WTC11 (cell line): ENCODE data around the gene DNASE2B. TPM values are rescaled to one million over a fixed set of nuclear protein-coding genes. Genes with fewer than 3 reads are reported as not detected.

Experiments used
- ATAC-seq: fragments of 200-7000 bp; cut with Tn5 transposase; 2 replicates; pipeline ENCODE4 v1.10.0; 2021; ENCODE audit warnings: mild to moderate bottlenecking, moderate library complexity
- CTCF ChIA-PET: fragments of 300-600 bp; sonication (Branson Sonifier 250); formaldehyde crosslinking; loops from one replicate; lab custom pipeline; 2021; ENCODE audit warnings: antibody characterized with exemption; lab: Charles Lee
- POLR2A ChIA-PET: fragments of 350-600 bp; sonication (Branson Sonifier 250); formaldehyde crosslinking; loops from one replicate; lab custom pipeline; 2021; ENCODE audit warnings: antibody characterized with exemption; lab: Charles Lee
- DNase-seq: peaks from one replicate; pipeline ENCODE4 v3.0.0; 2021; ENCODE audit warnings: low spot score
- H3K27ac Mint-ChIP-seq: 2 replicates; pipeline ENCODE4 v1.8.0; 2021; ENCODE audit warnings: mixed read lengths
- H3K27me3 Mint-ChIP-seq: 2 replicates; pipeline ENCODE4 v1.8.0; 2021; ENCODE audit warnings: low read depth, mild to moderate bottlenecking, moderate library complexity, mixed read lengths
- H3K36me3 Mint-ChIP-seq: 2 replicates; pipeline ENCODE4 v1.8.0; 2021; ENCODE audit warnings: mixed read lengths
- H3K4me1 Mint-ChIP-seq: 2 replicates; pipeline ENCODE4 v1.8.0; 2022; ENCODE audit warnings: mixed read lengths
- H3K4me3 Mint-ChIP-seq: 2 replicates; pipeline ENCODE4 v1.8.0; 2021; ENCODE audit warnings: mild to moderate bottlenecking, moderate library complexity, mixed read lengths
- H3K9me3 Mint-ChIP-seq: 2 replicates; pipeline ENCODE4 v1.8.0; 2021; ENCODE audit warnings: mixed read lengths
- CREM ChIP-seq: sonication (generic); formaldehyde crosslinking; IDR thresholded peaks from 2 replicates; pipeline ENCODE4 v1.8.1; 2022; ENCODE audit warnings: mild to moderate bottlenecking, missing genetic modification reagents, moderate library complexity
- EMX1 ChIP-seq: fragments of 250-450 bp; sonication (Bioruptor Pico); IDR thresholded peaks from 2 replicates; pipeline ENCODE4 v1.8.0; 2021; ENCODE audit warnings: mild to moderate bottlenecking
- FOXK1 ChIP-seq: sonication (generic); formaldehyde crosslinking; IDR thresholded peaks from 2 replicates; pipeline ENCODE4 v1.8.0; 2022; ENCODE audit warnings: mild to moderate bottlenecking, moderate library complexity, missing genetic modification reagents
- GRHL2 ChIP-seq: fragments of 250-450 bp; sonication (Bioruptor Pico); IDR thresholded peaks from 2 replicates; pipeline ENCODE4 v1.8.0; 2022; ENCODE audit warnings: mild to moderate bottlenecking, moderate library complexity; ENCODE audit not compliant: insufficient replicate concordance, severe bottlenecking
- MYBL2 ChIP-seq: sonication (generic); formaldehyde crosslinking; IDR thresholded peaks from 2 replicates; pipeline ENCODE4 v1.8.1; 2023; ENCODE audit warnings: mild to moderate bottlenecking, moderate library complexity, missing genetic modification reagents
- OVOL2 ChIP-seq: fragments of 250-450 bp; sonication (Bioruptor Pico); IDR thresholded peaks from 2 replicates; pipeline ENCODE4 v1.9.0; 2021; ENCODE audit warnings: mild to moderate bottlenecking, borderline replicate concordance
- PRRX2 ChIP-seq: fragments of 250-450 bp; sonication (Bioruptor Pico); IDR thresholded peaks from 2 replicates; pipeline ENCODE4 v1.8.0; 2021; ENCODE audit warnings: mild to moderate bottlenecking
- SOX15 ChIP-seq: fragments of 250-450 bp; sonication (Bioruptor Pico); IDR thresholded peaks from 2 replicates; pipeline ENCODE4 v1.9.0; 2021; ENCODE audit warnings: mild to moderate bottlenecking
- TEAD1 ChIP-seq: sonication (generic); formaldehyde crosslinking; IDR thresholded peaks from 2 replicates; pipeline ENCODE4 v1.8.0; 2022; ENCODE audit warnings: mild to moderate bottlenecking, missing genetic modification reagents
- ZNF138 ChIP-seq: sonication (generic); formaldehyde crosslinking; conservative IDR thresholded peaks from 2 replicates; pipeline ENCODE4 v1.8.1; 2022; ENCODE audit warnings: mild to moderate bottlenecking, moderate library complexity, missing genetic modification reagents
- ZNF219 ChIP-seq: sonication (generic); formaldehyde crosslinking; IDR thresholded peaks from 2 replicates; pipeline ENCODE4 v1.8.0; 2023; ENCODE audit warnings: missing genetic modification reagents, mild to moderate bottlenecking, borderline replicate concordance
- ZNF263 ChIP-seq: sonication (generic); formaldehyde crosslinking; IDR thresholded peaks from 2 replicates; pipeline ENCODE4 v1.8.1; 2022; ENCODE audit warnings: low read depth, mild to moderate bottlenecking, moderate library complexity, missing genetic modification reagents
- total RNA-seq: library from RNA; stranded (reverse); gene quantifications from 3 replicates; pipeline ENCODE4 v1.2.3, GENCODE V29; 2021
- TF ChIP-seq, protein P1 (sequence below): sonication (generic); formaldehyde crosslinking; IDR thresholded peaks from 2 replicates; pipeline ENCODE4 v1.8.1; 2022; ENCODE audit warnings: missing genetic modification reagents, borderline replicate concordance
- TF ChIP-seq, protein P2 (sequence below): sonication (generic); formaldehyde crosslinking; IDR thresholded peaks from 2 replicates; pipeline ENCODE4 v1.8.0; 2022; ENCODE audit warnings: mild to moderate bottlenecking, missing genetic modification reagents
- TF ChIP-seq, protein P3 (sequence below): sonication (generic); formaldehyde crosslinking; conservative IDR thresholded peaks from 2 replicates; pipeline ENCODE4 v1.8.1; 2022; ENCODE audit warnings: mild to moderate bottlenecking, missing genetic modification reagents
- TF ChIP-seq, protein P4 (sequence below): sonication (generic); formaldehyde crosslinking; IDR thresholded peaks from 2 replicates; pipeline ENCODE4 v1.8.0; 2022; ENCODE audit warnings: mild to moderate bottlenecking, missing genetic modification reagents
- TF ChIP-seq, protein P5 (sequence below): sonication (generic); formaldehyde crosslinking; IDR thresholded peaks from 2 replicates; pipeline ENCODE4 v1.8.1; 2023; ENCODE audit warnings: mild to moderate bottlenecking, missing genetic modification reagents, moderate library complexity
- TF ChIP-seq, protein P6 (sequence below): sonication (generic); formaldehyde crosslinking; IDR thresholded peaks from 2 replicates; pipeline ENCODE4 v1.8.1; 2023; ENCODE audit warnings: mild to moderate bottlenecking, missing genetic modification reagents
- TF ChIP-seq, protein P7 (sequence below): sonication (generic); formaldehyde crosslinking; conservative IDR thresholded peaks from 2 replicates; pipeline ENCODE4 v1.8.1; 2023; ENCODE audit warnings: mild to moderate bottlenecking, low read depth, missing genetic modification reagents, moderate library complexity
- TF ChIP-seq, protein P8 (sequence below): fragments of 250-450 bp; sonication (Bioruptor Pico); IDR thresholded peaks from 2 replicates; pipeline ENCODE4 v2.1.2; 2022; ENCODE audit warnings: mild to moderate bottlenecking, moderate library complexity
- TF ChIP-seq, protein P9 (sequence below): sonication (generic); formaldehyde crosslinking; IDR thresholded peaks from 2 replicates; pipeline ENCODE4 v1.8.1; 2022; ENCODE audit warnings: mild to moderate bottlenecking, moderate library complexity, missing genetic modification reagents

The DNASE2B gene
- total RNA-seq, 1 experiment from 2014 or later: 0.15 TPM

DNA sequence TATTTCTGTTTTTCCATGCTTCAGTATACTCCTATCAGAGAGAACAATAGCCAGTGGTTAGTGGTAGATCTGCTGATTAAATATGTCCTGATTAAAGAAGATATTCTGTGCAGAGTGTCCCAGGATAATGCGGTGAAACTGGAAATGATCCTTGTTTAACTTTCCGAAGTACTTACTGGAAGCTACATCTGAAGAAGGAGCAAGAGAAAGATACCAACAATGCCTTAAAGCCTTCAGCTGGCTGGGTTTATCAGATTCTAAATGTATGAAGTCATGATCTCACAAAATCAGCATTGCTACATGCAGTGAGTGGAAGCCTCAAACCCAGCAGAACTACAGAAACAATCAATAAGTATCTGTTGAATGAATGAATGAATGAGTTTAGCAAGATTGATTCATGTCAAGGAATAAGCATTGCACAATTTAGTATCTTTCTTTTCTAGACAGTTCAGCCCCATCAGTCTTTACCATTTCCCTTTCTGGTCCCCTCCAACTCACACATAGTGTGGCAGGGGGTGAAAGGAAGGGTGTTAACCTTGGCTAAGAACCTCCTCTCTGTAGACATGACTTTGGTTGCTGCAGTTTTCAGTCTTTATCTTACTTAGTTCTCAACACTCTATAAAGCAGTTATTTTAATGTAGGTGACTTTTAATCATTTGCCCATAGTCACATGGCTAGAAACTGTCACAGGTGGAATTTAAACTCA is 24.7 kb upstream of the DNASE2B start:
- H3K27me3 Mint-ChIP-seq: no peaks in the 10 kb centered on the region
- H3K9me3 Mint-ChIP-seq: no peaks in the 10 kb centered on the region; the same call in 1 of the 2 replicates
- ChIA-PET CTCF (no interaction called here), POLR2A (no interaction called here)
- H3K4me3 Mint-ChIP-seq: no peak overlapping the region
- H3K4me1 Mint-ChIP-seq: no peaks in the 10 kb centered on the region
- ATAC-seq (no peak), DNase-seq (no peak)
- no peak overlapping the region for H3K27ac Mint-ChIP-seq
- no peak for TF ChIP-seq PRRX2 (CRISPR knock-in tag)
- TF ChIP-seq, protein P1, sequence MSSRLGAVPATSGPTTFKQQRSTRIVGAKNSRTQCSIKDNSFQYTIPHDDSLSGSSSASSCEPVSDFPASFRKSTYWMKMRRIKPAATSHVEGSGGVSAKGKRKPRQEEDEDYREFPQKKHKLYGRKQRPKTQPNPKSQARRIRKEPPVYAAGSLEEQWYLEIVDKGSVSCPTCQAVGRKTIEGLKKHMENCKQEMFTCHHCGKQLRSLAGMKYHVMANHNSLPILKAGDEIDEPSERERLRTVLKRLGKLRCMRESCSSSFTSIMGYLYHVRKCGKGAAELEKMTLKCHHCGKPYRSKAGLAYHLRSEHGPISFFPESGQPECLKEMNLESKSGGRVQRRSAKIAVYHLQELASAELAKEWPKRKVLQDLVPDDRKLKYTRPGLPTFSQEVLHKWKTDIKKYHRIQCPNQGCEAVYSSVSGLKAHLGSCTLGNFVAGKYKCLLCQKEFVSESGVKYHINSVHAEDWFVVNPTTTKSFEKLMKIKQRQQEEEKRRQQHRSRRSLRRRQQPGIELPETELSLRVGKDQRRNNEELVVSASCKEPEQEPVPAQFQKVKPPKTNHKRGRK (CRISPR knock-in tag): no peak
- TF ChIP-seq, protein P2, sequence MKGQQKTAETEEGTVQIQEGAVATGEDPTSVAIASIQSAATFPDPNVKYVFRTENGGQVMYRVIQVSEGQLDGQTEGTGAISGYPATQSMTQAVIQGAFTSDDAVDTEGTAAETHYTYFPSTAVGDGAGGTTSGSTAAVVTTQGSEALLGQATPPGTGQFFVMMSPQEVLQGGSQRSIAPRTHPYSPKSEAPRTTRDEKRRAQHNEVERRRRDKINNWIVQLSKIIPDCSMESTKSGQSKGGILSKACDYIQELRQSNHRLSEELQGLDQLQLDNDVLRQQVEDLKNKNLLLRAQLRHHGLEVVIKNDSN (CRISPR knock-in tag): no peak
- no peak for TF ChIP-seq EMX1
- TF ChIP-seq GRHL2: no peak
- TF ChIP-seq OVOL2 (CRISPR knock-in tag): no peak
- TF ChIP-seq, protein P3, sequence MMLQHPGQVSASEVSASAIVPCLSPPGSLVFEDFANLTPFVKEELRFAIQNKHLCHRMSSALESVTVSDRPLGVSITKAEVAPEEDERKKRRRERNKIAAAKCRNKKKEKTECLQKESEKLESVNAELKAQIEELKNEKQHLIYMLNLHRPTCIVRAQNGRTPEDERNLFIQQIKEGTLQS (CRISPR knock-in tag): no peak
- no peaks in the 10 kb centered on the region for H3K36me3 Mint-ChIP-seq

DNA sequence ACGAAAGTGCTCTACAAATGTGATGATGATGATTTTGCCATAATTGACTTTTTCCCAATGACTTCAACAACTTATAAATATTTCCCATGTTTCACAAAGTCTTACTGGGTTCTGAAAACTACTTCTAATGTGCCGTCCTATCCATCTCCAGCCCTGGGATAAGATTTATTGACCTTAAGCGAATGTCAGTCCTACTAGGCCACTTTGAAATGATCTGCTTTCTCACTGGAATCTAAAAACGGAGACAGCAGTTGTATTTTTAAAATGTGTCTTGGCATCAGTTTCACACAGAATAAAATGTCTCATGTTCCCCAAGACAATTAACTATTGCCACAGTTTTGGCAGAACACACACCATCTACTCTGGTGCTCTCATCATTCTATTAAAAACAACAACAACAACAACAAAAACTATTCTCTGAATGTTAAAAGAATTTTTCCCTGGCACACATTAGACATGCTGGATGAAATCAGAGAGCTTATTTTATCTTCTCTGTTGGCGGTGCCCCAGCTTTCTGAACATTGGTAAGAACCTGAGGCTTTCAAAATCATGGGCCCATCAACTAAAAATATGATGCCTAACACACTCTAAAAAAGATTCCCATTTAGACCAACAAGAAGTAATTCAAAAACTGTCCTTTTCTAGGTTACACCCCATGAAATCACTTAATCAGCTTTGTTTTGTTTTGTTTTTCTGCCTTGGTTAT is 23.1 kb upstream of the DNASE2B start:
- ChIA-PET CTCF (no interaction called here), POLR2A (no interaction called here)
- H3K27ac Mint-ChIP-seq: no peak overlapping the region
- no peaks in the 10 kb centered on the region for H3K27me3 Mint-ChIP-seq
- H3K4me3 Mint-ChIP-seq: no peak overlapping the region
- H3K36me3 Mint-ChIP-seq: no peaks in the 10 kb centered on the region
- no peaks in the 10 kb centered on the region for H3K4me1 Mint-ChIP-seq
- H3K9me3 Mint-ChIP-seq: no peaks in the 10 kb centered on the region; the same call in 1 of the 2 replicates
- no peak for DNase-seq
- no peak for ATAC-seq
- TF ChIP-seq, protein P4, sequence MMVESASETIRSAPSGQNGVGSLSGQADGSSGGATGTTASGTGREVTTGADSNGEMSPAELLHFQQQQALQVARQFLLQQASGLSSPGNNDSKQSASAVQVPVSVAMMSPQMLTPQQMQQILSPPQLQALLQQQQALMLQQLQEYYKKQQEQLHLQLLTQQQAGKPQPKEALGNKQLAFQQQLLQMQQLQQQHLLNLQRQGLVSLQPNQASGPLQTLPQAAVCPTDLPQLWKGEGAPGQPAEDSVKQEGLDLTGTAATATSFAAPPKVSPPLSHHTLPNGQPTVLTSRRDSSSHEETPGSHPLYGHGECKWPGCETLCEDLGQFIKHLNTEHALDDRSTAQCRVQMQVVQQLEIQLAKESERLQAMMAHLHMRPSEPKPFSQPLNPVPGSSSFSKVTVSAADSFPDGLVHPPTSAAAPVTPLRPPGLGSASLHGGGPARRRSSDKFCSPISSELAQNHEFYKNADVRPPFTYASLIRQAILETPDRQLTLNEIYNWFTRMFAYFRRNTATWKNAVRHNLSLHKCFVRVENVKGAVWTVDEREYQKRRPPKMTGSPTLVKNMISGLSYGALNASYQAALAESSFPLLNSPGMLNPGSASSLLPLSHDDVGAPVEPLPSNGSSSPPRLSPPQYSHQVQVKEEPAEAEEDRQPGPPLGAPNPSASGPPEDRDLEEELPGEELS (CRISPR knock-in tag): no peak
- TF ChIP-seq ZNF263: no peak
- TF ChIP-seq TEAD1 (CRISPR knock-in tag): no peak
- no peak for TF ChIP-seq CREM (CRISPR knock-in tag)
- TF ChIP-seq, protein P5, sequence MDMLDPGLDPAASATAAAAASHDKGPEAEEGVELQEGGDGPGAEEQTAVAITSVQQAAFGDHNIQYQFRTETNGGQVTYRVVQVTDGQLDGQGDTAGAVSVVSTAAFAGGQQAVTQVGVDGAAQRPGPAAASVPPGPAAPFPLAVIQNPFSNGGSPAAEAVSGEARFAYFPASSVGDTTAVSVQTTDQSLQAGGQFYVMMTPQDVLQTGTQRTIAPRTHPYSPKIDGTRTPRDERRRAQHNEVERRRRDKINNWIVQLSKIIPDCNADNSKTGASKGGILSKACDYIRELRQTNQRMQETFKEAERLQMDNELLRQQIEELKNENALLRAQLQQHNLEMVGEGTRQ (CRISPR knock-in tag): no peak
- no peak for TF ChIP-seq SOX15
- TF ChIP-seq, protein P6, sequence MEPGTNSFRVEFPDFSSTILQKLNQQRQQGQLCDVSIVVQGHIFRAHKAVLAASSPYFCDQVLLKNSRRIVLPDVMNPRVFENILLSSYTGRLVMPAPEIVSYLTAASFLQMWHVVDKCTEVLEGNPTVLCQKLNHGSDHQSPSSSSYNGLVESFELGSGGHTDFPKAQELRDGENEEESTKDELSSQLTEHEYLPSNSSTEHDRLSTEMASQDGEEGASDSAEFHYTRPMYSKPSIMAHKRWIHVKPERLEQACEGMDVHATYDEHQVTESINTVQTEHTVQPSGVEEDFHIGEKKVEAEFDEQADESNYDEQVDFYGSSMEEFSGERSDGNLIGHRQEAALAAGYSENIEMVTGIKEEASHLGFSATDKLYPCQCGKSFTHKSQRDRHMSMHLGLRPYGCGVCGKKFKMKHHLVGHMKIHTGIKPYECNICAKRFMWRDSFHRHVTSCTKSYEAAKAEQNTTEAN (CRISPR knock-in tag): no peak
- no peak for TF ChIP-seq FOXK1 (CRISPR knock-in tag)
- no peak for TF ChIP-seq MYBL2
- TF ChIP-seq, protein P7, sequence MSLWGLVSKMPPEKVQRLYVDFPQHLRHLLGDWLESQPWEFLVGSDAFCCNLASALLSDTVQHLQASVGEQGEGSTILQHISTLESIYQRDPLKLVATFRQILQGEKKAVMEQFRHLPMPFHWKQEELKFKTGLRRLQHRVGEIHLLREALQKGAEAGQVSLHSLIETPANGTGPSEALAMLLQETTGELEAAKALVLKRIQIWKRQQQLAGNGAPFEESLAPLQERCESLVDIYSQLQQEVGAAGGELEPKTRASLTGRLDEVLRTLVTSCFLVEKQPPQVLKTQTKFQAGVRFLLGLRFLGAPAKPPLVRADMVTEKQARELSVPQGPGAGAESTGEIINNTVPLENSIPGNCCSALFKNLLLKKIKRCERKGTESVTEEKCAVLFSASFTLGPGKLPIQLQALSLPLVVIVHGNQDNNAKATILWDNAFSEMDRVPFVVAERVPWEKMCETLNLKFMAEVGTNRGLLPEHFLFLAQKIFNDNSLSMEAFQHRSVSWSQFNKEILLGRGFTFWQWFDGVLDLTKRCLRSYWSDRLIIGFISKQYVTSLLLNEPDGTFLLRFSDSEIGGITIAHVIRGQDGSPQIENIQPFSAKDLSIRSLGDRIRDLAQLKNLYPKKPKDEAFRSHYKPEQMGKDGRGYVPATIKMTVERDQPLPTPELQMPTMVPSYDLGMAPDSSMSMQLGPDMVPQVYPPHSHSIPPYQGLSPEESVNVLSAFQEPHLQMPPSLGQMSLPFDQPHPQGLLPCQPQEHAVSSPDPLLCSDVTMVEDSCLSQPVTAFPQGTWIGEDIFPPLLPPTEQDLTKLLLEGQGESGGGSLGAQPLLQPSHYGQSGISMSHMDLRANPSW (CRISPR knock-in tag): no peak
- TF ChIP-seq ZNF138 (CRISPR knock-in tag): no peak
- TF ChIP-seq, protein P8, sequence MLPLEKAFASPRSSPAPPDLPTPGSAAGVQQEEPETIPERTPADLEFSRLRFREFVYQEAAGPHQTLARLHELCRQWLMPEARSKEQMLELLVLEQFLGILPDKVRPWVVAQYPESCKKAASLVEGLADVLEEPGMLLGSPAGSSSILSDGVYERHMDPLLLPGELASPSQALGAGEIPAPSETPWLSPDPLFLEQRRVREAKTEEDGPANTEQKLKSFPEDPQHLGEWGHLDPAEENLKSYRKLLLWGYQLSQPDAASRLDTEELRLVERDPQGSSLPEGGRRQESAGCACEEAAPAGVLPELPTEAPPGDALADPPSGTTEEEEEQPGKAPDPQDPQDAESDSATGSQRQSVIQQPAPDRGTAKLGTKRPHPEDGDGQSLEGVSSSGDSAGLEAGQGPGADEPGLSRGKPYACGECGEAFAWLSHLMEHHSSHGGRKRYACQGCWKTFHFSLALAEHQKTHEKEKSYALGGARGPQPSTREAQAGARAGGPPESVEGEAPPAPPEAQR (CRISPR knock-in tag): no peak
- no peak for TF ChIP-seq ZNF219 (CRISPR knock-in tag)
- TF ChIP-seq, protein P9, sequence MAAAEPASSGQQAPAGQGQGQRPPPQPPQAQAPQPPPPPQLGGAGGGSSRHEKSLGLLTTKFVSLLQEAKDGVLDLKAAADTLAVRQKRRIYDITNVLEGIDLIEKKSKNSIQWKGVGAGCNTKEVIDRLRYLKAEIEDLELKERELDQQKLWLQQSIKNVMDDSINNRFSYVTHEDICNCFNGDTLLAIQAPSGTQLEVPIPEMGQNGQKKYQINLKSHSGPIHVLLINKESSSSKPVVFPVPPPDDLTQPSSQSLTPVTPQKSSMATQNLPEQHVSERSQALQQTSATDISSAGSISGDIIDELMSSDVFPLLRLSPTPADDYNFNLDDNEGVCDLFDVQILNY (CRISPR knock-in tag): no peak
